ENCODE data around the gene C1QTNF3. TPM values are rescaled to one million over a fixed set of nuclear protein-coding genes. Genes with fewer than 3 reads are reported as not detected.

Gene C1QTNF3
- total and polyA plus RNA-seq, 11 donors = 0.20 to 11.6 (median 0.93) TPM

- no peak for TF ChIP-seq POLR2A (IDR thresholded peaks at IDR 0.05)
- TF ChIP-seq CTCF (IDR thresholded peaks at IDR 0.05) = no peak
Observed at GRCh38 chr5:34054400-34054729, 11.4 kb upstream of the C1QTNF3 start.

GRCh38 chr5:34053571-34054399, 10.8 kb upstream of the C1QTNF3 start:
- peak in 1 of 5 donors; percentile 36 for DNase-seq
- Histone ChIP-seq H3K4me1 (peaks cover 0 to 26% (median 6%) of the 10 kb centered on the region in 12 donors), H3K27me3 (no peaks in the 10 kb centered on the region), H3K4me3 (no peak overlapping the region), H3K27ac (peak overlapping the region in 7 of 12 donors; percentile 18 to 57 (median 44)), H3K36me3 (peaks cover 0 to 6% (median 0%) of the 10 kb centered on the region in 9 donors), H3K9me3 (no peaks in the 10 kb centered on the region)
- WGBS, 4 donors = 66 to 75% (median 71%) methylated on average over 5 of the region's 5 CpGs
- TF ChIP-seq CTCF (IDR thresholded peaks at IDR 0.05) = no peak
- no peak for TF ChIP-seq POLR2A (IDR thresholded peaks at IDR 0.05)
- ATAC-seq = peak; percentile 83 to 90 (median 86)
- intact Hi-C loops (cut with DNase I) = no loop called here

More at GRCh38 chr5:34054400-34054729, 11.4 kb upstream of the C1QTNF3 start:
- no peaks in the 10 kb centered on the region for H3K27me3 ChIP-seq
- H3K27ac ChIP-seq = peak overlapping the region in 5 of 12 donors; percentile 18 to 57 (median 44)
- H3K36me3 ChIP-seq = peaks cover 0 to 6% (median 0%) of the 10 kb centered on the region in 9 donors
- no peak overlapping the region for H3K4me3 ChIP-seq
- peaks cover 0 to 26% (median 6%) of the 10 kb centered on the region in 12 donors for H3K4me1 ChIP-seq
- ATAC-seq = no peak
- intact Hi-C loops (cut with DNase I) = no loop called here
- WGBS, 4 donors = 88 to 100% (median 93%) methylated on average over 1 of the region's 1 CpG
- DNase-seq = no peak
- no peaks in the 10 kb centered on the region for H3K9me3 ChIP-seq

- H3K4me1 ChIP-seq = peaks cover 0 to 26% (median 6%) of the 10 kb centered on the region in 12 donors
- peaks cover 0 to 6% (median 0%) of the 10 kb centered on the region in 9 donors for H3K36me3 ChIP-seq
- 15 to 83% (median 78%) methylated on average over 2 of the region's 2 CpGs for WGBS, 4 donors
- intact Hi-C loops (cut with DNase I) = no loop called here
- no peaks in the 10 kb centered on the region for H3K27me3 ChIP-seq
- no peak for DNase-seq
- H3K9me3 ChIP-seq = no peaks in the 10 kb centered on the region
- H3K27ac ChIP-seq = peak overlapping the region in 6 of 12 donors; percentile 18 to 57 (median 48)
- ATAC-seq = peak; percentile 33 to 64 (median 50)
- TF ChIP-seq POLR2A (IDR thresholded peaks at IDR 0.05) (no peak), CTCF (IDR thresholded peaks at IDR 0.05) (no peak)
- H3K4me3 ChIP-seq = no peak overlapping the region
Observed at GRCh38 chr5:34053133-34053532, 10.1 kb upstream of the C1QTNF3 start.

- TF ChIP-seq CTCF (IDR thresholded peaks at IDR 0.05) (no peak), POLR2A (IDR thresholded peaks at IDR 0.05) (no peak)
- H3K9me3 ChIP-seq = no peaks in the 10 kb centered on the region
- no peak overlapping the region for H3K4me3 ChIP-seq
- H3K27me3 ChIP-seq = no peaks in the 10 kb centered on the region
- WGBS, 4 donors = 64 to 87% (median 73%) methylated on average over 4 of the region's 4 CpGs
- H3K27ac ChIP-seq = no peak overlapping the region
- peaks cover 0 to 32% (median 6%) of the 10 kb centered on the region in 12 donors for H3K4me1 ChIP-seq
- intact Hi-C loops (cut with DNase I) = no loop called here
- no peak for ATAC-seq
- H3K36me3 ChIP-seq = peaks cover 0 to 6% (median 0%) of the 10 kb centered on the region in 9 donors
- no peak for DNase-seq
Observed at GRCh38 chr5:34051374-34051980, 8.5 kb upstream of the C1QTNF3 start.
